Lung (tissue), 12 donors: Measurements from ENCODE around the gene POLL. TPM values are rescaled to one million over a fixed set of nuclear protein-coding genes. Genes with fewer than 3 reads are reported as not detected.

ENCODE experiments used
- ATAC-seq: fragments of 200-7000 bp; cut with Tn5 transposase; one replicate; pipeline ENCODE4 v1.9.1; 2020; ENCODE audit warnings: moderate number of reproducible peaks; ENCODE audit not compliant: insufficient read depth, low FRiP score
- DNase-seq, 3 donors: peaks; one replicate each; pipeline ENCODE4 v3.0.0-alpha.2; 2013 to 2017
- H3K27ac ChIP-seq, 2 donors: one replicate each; pipeline ENCODE4 v1.5.1; 2013; ENCODE audit warnings: mild to moderate bottlenecking in 2 of 2, moderate library complexity in 2 of 2, control low read depth in 1 of 2, inconsistent platforms in 1 of 2, low read depth in 1 of 2, low read length in 1 of 2
- H3K27me3 ChIP-seq, 3 donors: one replicate each; pipeline ENCODE4 v1.5.1; 2013; ENCODE audit warnings: low read length in 2 of 3; ENCODE audit not compliant: control insufficient read depth in 3 of 3, insufficient read depth in 3 of 3
- H3K36me3 ChIP-seq, 4 donors: one replicate each; pipeline ENCODE4 v1.5.1; 2013; ENCODE audit warnings: low read length in 4 of 4, mild to moderate bottlenecking in 1 of 4, moderate library complexity in 1 of 4; ENCODE audit not compliant: control insufficient read depth in 4 of 4, insufficient read depth in 4 of 4
- H3K4me1 ChIP-seq, 5 donors: one replicate each; pipeline ENCODE4 v1.5.1; 2013; ENCODE audit warnings: low read length in 5 of 5, mild to moderate bottlenecking in 2 of 5, moderate library complexity in 1 of 5; ENCODE audit not compliant: control insufficient read depth in 5 of 5, insufficient read depth in 5 of 5
- H3K4me3 ChIP-seq: one replicate; pipeline ENCODE4 v1.5.1; 2013; ENCODE audit warnings: mild to moderate bottlenecking, control low read depth, moderate library complexity
- H3K9ac ChIP-seq, 2 donors: one replicate each; pipeline ENCODE4 v1.5.1; 2013; ENCODE audit warnings: low read length in 2 of 2, control low read depth in 1 of 2; ENCODE audit not compliant: insufficient read depth in 1 of 2
- H3K9me3 ChIP-seq, 4 donors: one replicate each; pipeline ENCODE4 v1.5.1; 2013; ENCODE audit warnings: low read length in 3 of 4, mild to moderate bottlenecking in 1 of 4, moderate library complexity in 1 of 4; ENCODE audit not compliant: control insufficient read depth in 4 of 4, insufficient read depth in 3 of 4
- CTCF ChIP-seq: IDR thresholded peaks from 2 replicates; pipeline ENCODE4 v1.5.1; 2012; ENCODE audit warnings: mild to moderate bottlenecking; ENCODE audit errors: control extremely low read depth, extremely low read depth
- WGBS, 2 donors: extraction: QIAGEN DNeasy Blood & Tissue Kit; methylation state at CpG; one replicate each; pipeline ENCODE4 v1.1.7; 2013; 5-methylcytosine and 5-hydroxymethylcytosine counted together
- polyA plus RNA-seq, 2 donors: library from polyadenylated mRNA; stranded (reverse); fragments of 200-250 nt; gene quantifications; one replicate each; pipeline ENCODE4 v1.2.1, GENCODE V29; 2013
- total RNA-seq, 2 donors: library from RNA; depleted of rRNA in 1 of 2; stranded (reverse); fragments of >200 nt in 1 of 2; gene quantifications; one replicate each; pipeline ENCODE4 v1.2.1, GENCODE V29; 2014 to 2021
- donor health status: control.
- donor health status: control.
- donor health status: Bipolar disorder and iron deficiency.
- donor health status: healthy.
- donor health status: DM: yes; HTN: yes; CAD: no.

The POLL gene
- total and polyA plus RNA-seq, 4 donors, result 16.6 to 26.9 (median 25.0) TPM

GRCh38 chr10:101571271-101571925, 16.7 kb downstream of the POLL start:
- no peak for ATAC-seq
- Histone ChIP-seq H3K9ac (no peak overlapping the region), H3K4me1 (peaks cover 0 to 12% (median 0%) of the 10 kb centered on the region in 5 donors), H3K36me3 (peaks cover 0 to 4% (median 0%) of the 10 kb centered on the region in 4 donors), H3K9me3 (peaks cover 0 to 7% (median 3%) of the 10 kb centered on the region in 4 donors), H3K27ac (no peak overlapping the region), H3K27me3 (peaks cover 0 to 34% (median 15%) of the 10 kb centered on the region in 3 donors), H3K4me3 (no peak overlapping the region)
- no peak for DNase-seq
- WGBS, 2 donors, result 77 to 80% methylated on average over 8 of the region's 8 CpGs
- TF ChIP-seq CTCF, result no peak

GRCh38 chr10:101570428-101571270, 17.4 kb downstream of the POLL start:
- H3K36me3 ChIP-seq, result peaks cover 0 to 3% (median 0%) of the 10 kb centered on the region in 4 donors
- TF ChIP-seq CTCF, result no peak
- H3K9ac ChIP-seq, result no peak overlapping the region
- no peak overlapping the region for H3K4me3 ChIP-seq
- H3K9me3 ChIP-seq, result peaks cover 0 to 7% (median 3%) of the 10 kb centered on the region in 4 donors
- H3K27me3 ChIP-seq, result peaks cover 0 to 42% (median 19%) of the 10 kb centered on the region in 3 donors
- WGBS, 2 donors, result 8 to 10% methylated on average over 37 of the region's 37 CpGs
- ATAC-seq, result peak; percentile 12
- peaks cover 0 to 12% (median 0%) of the 10 kb centered on the region in 5 donors for H3K4me1 ChIP-seq
- no peak overlapping the region for H3K27ac ChIP-seq
- no peak for DNase-seq

GRCh38 chr10:101569622-101570427, 18.2 kb downstream of the POLL start:
- Histone ChIP-seq H3K9ac (peak overlapping the region in 1 of 2 donors; percentile 48), H3K27ac (no peak overlapping the region), H3K4me3 (peak overlapping the region; percentile 17), H3K36me3 (no peaks in the 10 kb centered on the region), H3K27me3 (peaks cover 0 to 46% (median 19%) of the 10 kb centered on the region in 3 donors), H3K4me1 (peaks cover 0 to 12% (median 0%) of the 10 kb centered on the region in 5 donors), H3K9me3 (peaks cover 0 to 7% (median 3%) of the 10 kb centered on the region in 4 donors)
- ATAC-seq (peak; percentile 89), DNase-seq (peak; percentile 75 to 83 (median 81))
- peak; percentile 66 for TF ChIP-seq CTCF
- 1 to 2% methylated on average over 54 to 56 of the region's 56 CpGs for WGBS, 2 donors
